DMS53 treated with DMSO at 0.1 percent for 48 hours (cell line): ENCODE data around the gene OR2C1.

ENCODE experiments used
- DNase-seq: peaks from one replicate; lab custom pipeline; 2025; ENCODE audit not compliant: unreplicated experiment; lab: John Stamatoyannopoulos, UW

OR2C1 gene

GRCh38 chr16:3389663-3390338 is 34.1 kb downstream of the OR2C1 start:
- no peak for DNase-seq

GRCh38 chr16:3400446-3400778 is 44.7 kb downstream of the OR2C1 start:
- DNase-seq, result no peak

- peak; percentile 94 for DNase-seq
Observed at GRCh38 chr16:3400779-3401688, 45.3 kb downstream of the OR2C1 start, which contains the start of the genes ZNF174 and ZSCAN32. Gene ZNF174 (plus strand): TSS chr16:3401215. CDS start chr16:3402005, 790 bp downstream. Gene ZSCAN32 (minus strand): TSS chr16:3401004. CDS start chr16:3397557, 3,447 bp downstream.

GRCh38 chr16:3401719-3402397 is 46.2 kb downstream of the OR2C1 start:
- DNase-seq, result peak; percentile 0
